HCT116 (cell line): ENCODE data around the gene TBXT. TPM values are rescaled to one million over a fixed set of nuclear protein-coding genes. Genes with fewer than 3 reads are reported as not detected.

Experiments
- ATAC-seq: fragments of 200-7000 bp; cut with Tn5 transposase; 2 replicates; pipeline ENCODE4 v1.9.1; 2020; ENCODE audit warnings: mild to moderate bottlenecking, moderate library complexity
- BruUV-seq: library from RNA; stranded (reverse); fragments of 400-500 nt; replicated peaks from 2 replicates; lab custom pipeline; 2021; lab: Mats Ljungman, UMichigan
- CTCF ChIA-PET: fragments of 300-600 bp; sonication (Branson Sonifier 250); formaldehyde crosslinking; loops from one replicate; lab custom pipeline; 2021; ENCODE audit warnings: antibody characterized with exemption; lab: Charles Lee
- POLR2A ChIA-PET: fragments of 300-600, 350-600 bp; sonication (Branson Sonifier 250); formaldehyde crosslinking; loops from one replicate; lab custom pipeline; 2021; ENCODE audit warnings: antibody characterized with exemption; lab: Charles Lee
- RAD21 ChIA-PET, 2 experiments: fragments of 300-600 bp; sonication (Branson Sonifier 250); formaldehyde crosslinking; loops; one replicate each; lab custom pipeline; 2023; ENCODE audit warnings: low total read pairs in 2 of 2; ENCODE audit not compliant: uncharacterized antibody in 2 of 2, unreplicated experiment in 2 of 2, low non-redundant PET in 1 of 2; lab: Charles Lee
- DNase-seq: peaks from one replicate; pipeline ENCODE4 v3.0.0-alpha.2; 2010; ENCODE audit warnings: low read depth, low spot score
- H2AFZ ChIP-seq: fragments of 200-600 bp; shearing (Covaris generic), sonication (generic); 2 replicates; pipeline ENCODE4 v1.6.1; 2017; ENCODE audit warnings: low read depth, mixed run types, mixed read lengths, antibody characterized with exemption, low read length; ENCODE audit not compliant: poor library complexity, severe bottlenecking
- H3K27ac ChIP-seq: 2 replicates; pipeline ENCODE4 v1.5.1; 2012; ENCODE audit warnings: low read depth, low read length
- H3K27me3 ChIP-seq: fragments of 200-600 bp; sonication (generic); 2 replicates; pipeline ENCODE4 v1.6.1; 2016; ENCODE audit warnings: mixed run types, low read length, mixed read lengths; ENCODE audit not compliant: insufficient read depth
- H3K36me3 ChIP-seq, 2 experiments: fragments of 200-500 bp in 1 of 2; fragments of 200-600 bp in 1 of 2; sonication (Bioruptor generic) in 1 of 2; sonication (generic) in 1 of 2; 2 replicates each; pipeline versions ENCODE4 v1.5.1 to v1.6.1; 2014 to 2016; ENCODE audit warnings: low read length in 2 of 2, inconsistent platforms in 1 of 2, mixed read lengths in 1 of 2, mixed run types in 1 of 2; ENCODE audit not compliant: insufficient read depth in 2 of 2, control insufficient read depth in 1 of 2
- H3K4me1 ChIP-seq, 2 experiments: fragments of 200-600 bp in 1 of 2; sonication (generic) in 1 of 2; 2 replicates each; pipeline versions ENCODE4 v1.5.1 to v1.6.1; 2012 to 2017; ENCODE audit warnings: low read length in 2 of 2, inconsistent platforms in 1 of 2, mild to moderate bottlenecking in 1 of 2, mixed read lengths in 1 of 2, mixed run types in 1 of 2, moderate library complexity in 1 of 2; ENCODE audit not compliant: insufficient read depth in 2 of 2, control insufficient read depth in 1 of 2
- H3K4me2 ChIP-seq: fragments of 200-600 bp; sonication (generic); 2 replicates; pipeline ENCODE4 v1.6.1; 2017; ENCODE audit warnings: mixed run types, low read length, mixed read lengths
- H3K4me3 ChIP-seq, 2 experiments: fragments of 200-600 bp in 1 of 2; sonication (generic) in 1 of 2; replicated peaks in 1 of 2; 2 replicates each; pipeline ENCODE4 v1.5.1; 2011 to 2016; ENCODE audit warnings: low read length in 2 of 2, control low read depth in 1 of 2, low read depth in 1 of 2, mild to moderate bottlenecking in 1 of 2, mixed read lengths in 1 of 2, mixed run types in 1 of 2
- H3K79me2 ChIP-seq: fragments of 200-600 bp; sonication (generic); 2 replicates; pipeline ENCODE4 v1.6.1; 2017; ENCODE audit warnings: mild to moderate bottlenecking, mixed run types, low read length, moderate library complexity, mixed read lengths; ENCODE audit not compliant: insufficient read depth
- H3K9ac ChIP-seq: fragments of 200-600 bp; sonication (generic); 2 replicates; pipeline ENCODE4 v1.6.1; 2016; ENCODE audit warnings: low read length, mixed read lengths
- H3K9me2 ChIP-seq: fragments of 200-600 bp; sonication (generic), shearing (Covaris generic); 2 replicates; pipeline ENCODE4 v1.6.1; 2017; ENCODE audit warnings: mixed run types, mild to moderate bottlenecking, moderate library complexity; ENCODE audit not compliant: insufficient read depth
- H3K9me3 ChIP-seq, 2 experiments: fragments of 200-500 bp in 1 of 2; fragments of 200-600 bp in 1 of 2; sonication (Bioruptor generic) in 1 of 2; sonication (generic) in 1 of 2; 2 replicates each; pipeline ENCODE4 v1.6.1; 2014 to 2017; ENCODE audit warnings: low read length in 2 of 2, mixed read lengths in 2 of 2, inconsistent platforms in 1 of 2, low read depth in 1 of 2, mild to moderate bottlenecking in 1 of 2, mixed run types in 1 of 2, moderate library complexity in 1 of 2; ENCODE audit not compliant: control insufficient read depth in 1 of 2, insufficient read depth in 1 of 2
- H4K20me1 ChIP-seq: fragments of 200-600 bp; sonication (generic), shearing (Covaris generic); 2 replicates; pipeline ENCODE4 v1.6.1; 2017; ENCODE audit warnings: mixed run types, mild to moderate bottlenecking, moderate library complexity; ENCODE audit not compliant: insufficient read depth
- ATF3 ChIP-seq: IDR thresholded peaks from 2 replicates; pipeline ENCODE4 v1.6.1; 2012
- CEBPB ChIP-seq: IDR thresholded peaks from 2 replicates; pipeline ENCODE4 v1.6.1; 2012; ENCODE audit warnings: low read depth
- CTCF ChIP-seq, 3 experiments: fragments of 200-600 bp in 1 of 3; sonication (generic) in 1 of 3; IDR thresholded peaks in 2 of 3; conservative IDR thresholded peaks in 1 of 3; 2 replicates each; pipeline ENCODE4 v1.5.1; 2012 to 2017; ENCODE audit warnings: low read depth in 2 of 3, low read length in 2 of 3, antibody characterized with exemption in 1 of 3, borderline replicate concordance in 1 of 3, control low read depth in 1 of 3, mild to moderate bottlenecking in 1 of 3, mixed read lengths in 1 of 3, mixed run types in 1 of 3, moderate library complexity in 1 of 3; ENCODE audit not compliant: insufficient read depth in 1 of 3
- EGR1 ChIP-seq: IDR thresholded peaks from 2 replicates; pipeline ENCODE4 v1.6.1; 2012; ENCODE audit warnings: low read depth
- ELF1 ChIP-seq: IDR thresholded peaks from 2 replicates; pipeline ENCODE4 v1.6.1; 2012; ENCODE audit warnings: low read depth, borderline replicate concordance
- EZH2phosphoT487 ChIP-seq: fragments of 200-600 bp; IDR thresholded peaks from 2 replicates; pipeline ENCODE4 v1.6.1; 2018; ENCODE audit warnings: antibody characterized with exemption, borderline replicate concordance
- FOSL1 ChIP-seq: IDR thresholded peaks from 2 replicates; pipeline ENCODE4 v1.6.1; 2012; ENCODE audit warnings: low read depth
- JUND ChIP-seq: IDR thresholded peaks from 2 replicates; pipeline ENCODE4 v1.6.1; 2012
- POLR2A ChIP-seq: IDR thresholded peaks from 2 replicates; pipeline ENCODE4 v1.7.0; 2011; ENCODE audit warnings: borderline replicate concordance; ENCODE audit not compliant: insufficient read depth, insufficient read length; ENCODE audit errors: extremely low read depth
- RAD21 ChIP-seq: IDR thresholded peaks from 2 replicates; pipeline ENCODE4 v1.6.1; 2012; ENCODE audit warnings: low read depth, mild to moderate bottlenecking
- SIN3A ChIP-seq: IDR thresholded peaks from 2 replicates; pipeline ENCODE4 v1.6.1; 2012; ENCODE audit warnings: low read depth
- SP1 ChIP-seq: IDR thresholded peaks from 2 replicates; pipeline ENCODE4 v1.6.1; 2012; ENCODE audit warnings: low read depth
- SRF ChIP-seq: IDR thresholded peaks from 2 replicates; pipeline ENCODE4 v1.6.1; 2012; ENCODE audit warnings: low read depth
- TCF7L2 ChIP-seq: IDR thresholded peaks from 2 replicates; pipeline ENCODE4 v1.7.0; 2011; ENCODE audit warnings: borderline replicate concordance, inconsistent platforms; ENCODE audit not compliant: insufficient read depth, insufficient read length; ENCODE audit errors: extremely low read depth
- YY1 ChIP-seq: IDR thresholded peaks from 2 replicates; pipeline ENCODE4 v1.6.1; 2011; ENCODE audit warnings: low read length, low read depth, moderate library complexity, mild to moderate bottlenecking; ENCODE audit not compliant: insufficient replicate concordance; ENCODE audit errors: extremely low read depth
- ZNF274 ChIP-seq: fragments of 200-500 bp; sonication (Bioruptor generic); IDR thresholded peaks from 2 replicates; pipeline ENCODE4 v1.6.1; 2014; ENCODE audit warnings: mild to moderate bottlenecking, low read depth, low read length, inconsistent platforms
- intact Hi-C: fragments of 100-400 bp; cut with micrococcal nuclease; formaldehyde crosslinking; loops from 2 replicates; pipeline ENCODE4 v1.10.0; 2022
- total RNA-seq: library from RNA; stranded (reverse); gene quantifications from one replicate; pipeline ENCODE4 v1.2.1, GENCODE V29; 2021; ENCODE audit not compliant: unreplicated experiment
- TF ChIP-seq, protein P1 (sequence below): IDR thresholded peaks from 2 replicates; pipeline ENCODE4 v1.6.1; 2011; ENCODE audit warnings: mild to moderate bottlenecking, low read length, moderate library complexity; ENCODE audit not compliant: insufficient replicate concordance; ENCODE audit errors: extremely low read depth
- TF ChIP-seq, protein P2 (sequence below): IDR thresholded peaks from 2 replicates; pipeline ENCODE4 v1.6.1; 2012
- TF ChIP-seq, protein P3 (sequence below): IDR thresholded peaks from 2 replicates; pipeline ENCODE4 v1.6.1; 2012; ENCODE audit warnings: low read depth

Gene TBXT
- total RNA-seq, 1 experiment from 2014 or later, result not detected

DNA sequence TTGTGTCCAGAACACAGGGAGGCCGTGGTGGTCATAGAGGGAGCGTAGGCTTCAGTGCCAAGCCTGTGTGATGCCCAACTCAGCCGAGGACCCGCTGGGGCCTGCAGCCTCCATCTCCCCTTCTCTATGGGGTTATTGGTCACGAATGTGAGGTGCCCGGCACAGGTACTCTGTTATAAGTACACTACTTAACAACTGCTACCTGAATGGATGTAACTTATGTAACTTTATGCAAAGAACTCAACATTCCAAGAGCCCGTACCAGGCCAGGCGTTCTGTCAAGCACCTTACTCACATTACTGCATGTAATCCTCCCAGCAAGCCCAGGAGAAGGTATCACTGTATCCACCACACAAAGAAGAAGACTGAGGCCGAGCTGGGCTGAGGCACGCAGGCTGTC, 24.5 kb upstream of the TBXT start:
- intact Hi-C loops, result no loop called here
- Histone ChIP-seq H2AFZ (no peak overlapping the region), H3K9me3 (no peaks in the 10 kb centered on the region), H3K4me2 (no peak overlapping the region), H3K4me3 (no peak overlapping the region), H3K4me1 (no peaks in the 10 kb centered on the region), H3K9me2 (no peaks in the 10 kb centered on the region), H4K20me1 (no peaks in the 10 kb centered on the region), H3K27ac (no peak overlapping the region), H3K79me2 (no peaks in the 10 kb centered on the region), H3K27me3 (no peaks in the 10 kb centered on the region), H3K36me3 (no peaks in the 10 kb centered on the region), H3K9ac (no peak overlapping the region)
- ChIA-PET CTCF (no interaction called here), POLR2A (no interaction called here), RAD21 (no interaction called here)
- no TSS peak for BruUV-seq
- no peak for TF ChIP-seq SRF
- TF ChIP-seq YY1, result no peak
- TF ChIP-seq ZNF274, result no peak
- TF ChIP-seq, protein P1, sequence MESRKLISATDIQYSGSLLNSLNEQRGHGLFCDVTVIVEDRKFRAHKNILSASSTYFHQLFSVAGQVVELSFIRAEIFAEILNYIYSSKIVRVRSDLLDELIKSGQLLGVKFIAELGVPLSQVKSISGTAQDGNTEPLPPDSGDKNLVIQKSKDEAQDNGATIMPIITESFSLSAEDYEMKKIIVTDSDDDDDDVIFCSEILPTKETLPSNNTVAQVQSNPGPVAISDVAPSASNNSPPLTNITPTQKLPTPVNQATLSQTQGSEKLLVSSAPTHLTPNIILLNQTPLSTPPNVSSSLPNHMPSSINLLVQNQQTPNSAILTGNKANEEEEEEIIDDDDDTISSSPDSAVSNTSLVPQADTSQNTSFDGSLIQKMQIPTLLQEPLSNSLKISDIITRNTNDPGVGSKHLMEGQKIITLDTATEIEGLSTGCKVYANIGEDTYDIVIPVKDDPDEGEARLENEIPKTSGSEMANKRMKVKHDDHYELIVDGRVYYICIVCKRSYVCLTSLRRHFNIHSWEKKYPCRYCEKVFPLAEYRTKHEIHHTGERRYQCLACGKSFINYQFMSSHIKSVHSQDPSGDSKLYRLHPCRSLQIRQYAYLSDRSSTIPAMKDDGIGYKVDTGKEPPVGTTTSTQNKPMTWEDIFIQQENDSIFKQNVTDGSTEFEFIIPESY, result no peak
- TF ChIP-seq, protein P2, sequence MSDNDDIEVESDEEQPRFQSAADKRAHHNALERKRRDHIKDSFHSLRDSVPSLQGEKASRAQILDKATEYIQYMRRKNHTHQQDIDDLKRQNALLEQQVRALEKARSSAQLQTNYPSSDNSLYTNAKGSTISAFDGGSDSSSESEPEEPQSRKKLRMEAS, result no peak
- no peak for TF ChIP-seq POLR2A
- no peak for TF ChIP-seq ELF1
- TF ChIP-seq TCF7L2, result no peak
- TF ChIP-seq, protein P3, sequence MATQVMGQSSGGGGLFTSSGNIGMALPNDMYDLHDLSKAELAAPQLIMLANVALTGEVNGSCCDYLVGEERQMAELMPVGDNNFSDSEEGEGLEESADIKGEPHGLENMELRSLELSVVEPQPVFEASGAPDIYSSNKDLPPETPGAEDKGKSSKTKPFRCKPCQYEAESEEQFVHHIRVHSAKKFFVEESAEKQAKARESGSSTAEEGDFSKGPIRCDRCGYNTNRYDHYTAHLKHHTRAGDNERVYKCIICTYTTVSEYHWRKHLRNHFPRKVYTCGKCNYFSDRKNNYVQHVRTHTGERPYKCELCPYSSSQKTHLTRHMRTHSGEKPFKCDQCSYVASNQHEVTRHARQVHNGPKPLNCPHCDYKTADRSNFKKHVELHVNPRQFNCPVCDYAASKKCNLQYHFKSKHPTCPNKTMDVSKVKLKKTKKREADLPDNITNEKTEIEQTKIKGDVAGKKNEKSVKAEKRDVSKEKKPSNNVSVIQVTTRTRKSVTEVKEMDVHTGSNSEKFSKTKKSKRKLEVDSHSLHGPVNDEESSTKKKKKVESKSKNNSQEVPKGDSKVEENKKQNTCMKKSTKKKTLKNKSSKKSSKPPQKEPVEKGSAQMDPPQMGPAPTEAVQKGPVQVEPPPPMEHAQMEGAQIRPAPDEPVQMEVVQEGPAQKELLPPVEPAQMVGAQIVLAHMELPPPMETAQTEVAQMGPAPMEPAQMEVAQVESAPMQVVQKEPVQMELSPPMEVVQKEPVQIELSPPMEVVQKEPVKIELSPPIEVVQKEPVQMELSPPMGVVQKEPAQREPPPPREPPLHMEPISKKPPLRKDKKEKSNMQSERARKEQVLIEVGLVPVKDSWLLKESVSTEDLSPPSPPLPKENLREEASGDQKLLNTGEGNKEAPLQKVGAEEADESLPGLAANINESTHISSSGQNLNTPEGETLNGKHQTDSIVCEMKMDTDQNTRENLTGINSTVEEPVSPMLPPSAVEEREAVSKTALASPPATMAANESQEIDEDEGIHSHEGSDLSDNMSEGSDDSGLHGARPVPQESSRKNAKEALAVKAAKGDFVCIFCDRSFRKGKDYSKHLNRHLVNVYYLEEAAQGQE, result no peak
- TF ChIP-seq EZH2phosphoT487, result no peak
- no peak for TF ChIP-seq RAD21
- TF ChIP-seq CTCF (IDR thresholded peaks at IDR 0.05 in 2 of 3, conservative IDR thresholded peaks at IDR 0.05 in 1 of 3; ENCODE audit: borderline replicate concordance in 1 of 3, insufficient read depth in 1 of 3, low read depth in 2 of 3, low read length in 2 of 3), result no peak
- TF ChIP-seq SP1, result no peak
- no peak for TF ChIP-seq EGR1
- no peak for TF ChIP-seq FOSL1
- no peak for TF ChIP-seq JUND
- no peak for TF ChIP-seq ATF3
- no peak for TF ChIP-seq CEBPB
- no peak for TF ChIP-seq SIN3A
- no peak for ATAC-seq
- no peak for DNase-seq
